Hepatic stellate cell (primary cell): ENCODE data around the gene MBOAT7.
A peak's percentile ranks its signal among the peaks of the same experiment; 100 is the strongest.
"Not testable (repeated sequence)": the region's sequence is repeated elsewhere in the genome, so short reads cannot be mapped to it uniquely, and the experiment has no call there.

Source experiments
- DNase-seq: peaks from one replicate; pipeline ENCODE4 v3.0.0; 2011; ENCODE audit warnings: low spot score

Gene MBOAT7

GRCh38 chr19:54189145-54189734, at the start of gene MBOAT7:
Gene MBOAT7, minus strand, starts transcription at chr19:54189580. Its CDS starts 1,072 bp downstream, at chr19:54188508.
- DNase-seq, result peak; percentile 91

- no peak for DNase-seq
Measured at GRCh38 chr19:54233941-54234340, 44.6 kb upstream of the MBOAT7 start.

GRCh38 chr19:54231077-54231931, 41.9 kb upstream of the MBOAT7 start:
- DNase-seq, result peak; percentile 80

- no peak for DNase-seq
Measured at GRCh38 chr19:54230031-54230430, 40.7 kb upstream of the MBOAT7 start.

GRCh38 chr19:54229146-54229545, 39.8 kb upstream of the MBOAT7 start:
- DNase-seq, result no peak

- DNase-seq, result not testable (repeated sequence)
Measured at GRCh38 chr19:54224619-54225018, 35.2 kb upstream of the MBOAT7 start.

GRCh38 chr19:54223937-54224281, 34.5 kb upstream of the MBOAT7 start:
- DNase-seq, result not testable (repeated sequence)

GRCh38 chr19:54223277-54223936, 34.0 kb upstream of the MBOAT7 start:
- not testable (repeated sequence) for DNase-seq

GRCh38 chr19:54222474-54223276, 33.3 kb upstream of the MBOAT7 start, which contains the start of gene LILRB3:
Gene LILRB3, minus strand, starts transcription at chr19:54223007. Its CDS starts 31 bp downstream, at chr19:54222976.
- not testable (repeated sequence) for DNase-seq

GRCh38 chr19:54221947-54222346, 32.6 kb upstream of the MBOAT7 start:
- DNase-seq, result not testable (repeated sequence)

GRCh38 chr19:54219702-54220101, 30.3 kb upstream of the MBOAT7 start:
- not testable (repeated sequence) for DNase-seq

- DNase-seq, result no peak
Measured at GRCh38 chr19:54218960-54219661, 29.7 kb upstream of the MBOAT7 start.

- DNase-seq, result no peak
Measured at GRCh38 chr19:54218259-54218658, 28.9 kb upstream of the MBOAT7 start.

GRCh38 chr19:54217517-54218247, 28.3 kb upstream of the MBOAT7 start:
- not testable (repeated sequence) for DNase-seq

GRCh38 chr19:54216869-54217268, 27.5 kb upstream of the MBOAT7 start:
- DNase-seq, result no peak

- not testable (repeated sequence) for DNase-seq
Measured at GRCh38 chr19:54214734-54215133, 25.4 kb upstream of the MBOAT7 start.

- not testable (repeated sequence) for DNase-seq
Measured at GRCh38 chr19:54214217-54214616, 24.8 kb upstream of the MBOAT7 start.

- no peak for DNase-seq
Measured at GRCh38 chr19:54211235-54211634, 21.9 kb upstream of the MBOAT7 start.

GRCh38 chr19:54209811-54210494, 20.6 kb upstream of the MBOAT7 start:
- peak; percentile 97 for DNase-seq
